ENCODE data around the gene DCX. TPM values are rescaled to one million over a fixed set of nuclear protein-coding genes. Genes with fewer than 3 reads are reported as not detected.

DCX gene
- not detected in 2 replicates for total RNA-seq
- long read RNA-seq: 0 reads

- H3K9me3 Mint-ChIP-seq (ENCODE audit: unreplicated experiment): peaks cover 4% of the 10 kb centered on the region
- no peak within 1 kb of the TSS for H3K27ac Mint-ChIP-seq (ENCODE audit: unreplicated experiment)
- no peaks in the 10 kb centered on the region for H3K4me1 Mint-ChIP-seq (ENCODE audit: unreplicated experiment)
- no peaks in the 10 kb centered on the region for H3K36me3 Mint-ChIP-seq (ENCODE audit: unreplicated experiment)
- no peak within 1 kb of the TSS for H3K4me3 Mint-ChIP-seq (ENCODE audit: unreplicated experiment)
- H3K27me3 Mint-ChIP-seq (ENCODE audit: unreplicated experiment): no peaks in the 10 kb centered on the region
- no peak for TF ChIP-seq CTCF (IDR thresholded peaks at IDR 0.05)
- DNase-seq (ENCODE audit: extremely low spot score, unreplicated experiment): no peak
Measured at GRCh38 chrX:111411983-111412382, at the start of gene DCX. DCX (minus strand) TSS chrX:111412192; CDS start chrX:111410398, 1,794 bp downstream.

- Mint-ChIP-seq H3K4me1 (ENCODE audit: unreplicated experiment) (no peaks in the 10 kb centered on the region), H3K27me3 (ENCODE audit: unreplicated experiment) (no peaks in the 10 kb centered on the region), H3K36me3 (ENCODE audit: unreplicated experiment) (no peaks in the 10 kb centered on the region), H3K4me3 (ENCODE audit: unreplicated experiment) (no peak overlapping the region), H3K27ac (ENCODE audit: unreplicated experiment) (no peak overlapping the region), H3K9me3 (ENCODE audit: unreplicated experiment) (peaks cover 12% of the 10 kb centered on the region)
- no peak for TF ChIP-seq CTCF (IDR thresholded peaks at IDR 0.05)
- no peak for DNase-seq (ENCODE audit: extremely low spot score, unreplicated experiment)
Measured at GRCh38 chrX:111460607-111461006, 48.6 kb upstream of the DCX start.

GRCh38 chrX:111447298-111447697 is 35.3 kb upstream of the DCX start:
- Mint-ChIP-seq H3K4me1 (ENCODE audit: unreplicated experiment) (no peaks in the 10 kb centered on the region), H3K27me3 (ENCODE audit: unreplicated experiment) (peaks cover 2% of the 10 kb centered on the region), H3K36me3 (ENCODE audit: unreplicated experiment) (no peaks in the 10 kb centered on the region), H3K9me3 (ENCODE audit: unreplicated experiment) (no peaks in the 10 kb centered on the region), H3K4me3 (ENCODE audit: unreplicated experiment) (no peak overlapping the region), H3K27ac (ENCODE audit: unreplicated experiment) (no peak overlapping the region)
- DNase-seq (ENCODE audit: extremely low spot score, unreplicated experiment): no peak
- peak; percentile 24 for TF ChIP-seq CTCF (IDR thresholded peaks at IDR 0.05)

DNA sequence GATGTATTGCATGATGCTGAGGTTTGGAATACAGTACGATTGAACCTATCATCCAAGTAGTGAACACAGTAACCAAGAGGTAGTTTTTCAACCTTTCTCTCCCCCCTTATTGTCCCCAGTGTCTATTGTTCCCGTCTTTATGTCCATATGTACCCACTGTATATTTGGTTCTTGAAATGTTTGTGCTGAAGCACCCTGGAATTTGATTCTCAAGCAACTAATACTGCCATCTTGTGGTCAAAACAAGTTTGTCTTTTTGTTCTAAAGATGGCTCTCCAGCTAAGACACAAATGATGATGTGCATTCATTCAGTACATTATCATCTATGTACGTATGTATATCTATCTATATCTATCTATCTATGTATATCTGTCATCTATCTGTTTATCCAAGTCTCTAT is 33.5 kb upstream of the DCX start:
- no peaks in the 10 kb centered on the region for H3K9me3 Mint-ChIP-seq (ENCODE audit: unreplicated experiment)
- peak; percentile 66 for TF ChIP-seq CTCF (IDR thresholded peaks at IDR 0.05)
- H3K36me3 Mint-ChIP-seq (ENCODE audit: unreplicated experiment): no peaks in the 10 kb centered on the region
- H3K27me3 Mint-ChIP-seq (ENCODE audit: unreplicated experiment): peaks cover 2% of the 10 kb centered on the region
- no peak overlapping the region for H3K27ac Mint-ChIP-seq (ENCODE audit: unreplicated experiment)
- no peak overlapping the region for H3K4me3 Mint-ChIP-seq (ENCODE audit: unreplicated experiment)
- no peaks in the 10 kb centered on the region for H3K4me1 Mint-ChIP-seq (ENCODE audit: unreplicated experiment)
- no peak for DNase-seq (ENCODE audit: extremely low spot score, unreplicated experiment)

GRCh38 chrX:111444881-111445280 is 32.9 kb upstream of the DCX start:
- TF ChIP-seq CTCF (IDR thresholded peaks at IDR 0.05): no peak
- Mint-ChIP-seq H3K9me3 (ENCODE audit: unreplicated experiment) (no peaks in the 10 kb centered on the region), H3K4me3 (ENCODE audit: unreplicated experiment) (no peak overlapping the region), H3K27me3 (ENCODE audit: unreplicated experiment) (peaks cover 2% of the 10 kb centered on the region), H3K4me1 (ENCODE audit: unreplicated experiment) (no peaks in the 10 kb centered on the region), H3K36me3 (ENCODE audit: unreplicated experiment) (no peaks in the 10 kb centered on the region), H3K27ac (ENCODE audit: unreplicated experiment) (no peak overlapping the region)
- no peak for DNase-seq (ENCODE audit: extremely low spot score, unreplicated experiment)

All from osteocyte (in vitro differentiated cells).